UCSD-AML1 (cell line): Measurements from ENCODE around the gene FBXW4.
"Not testable (repeated sequence)": the region's sequence is repeated elsewhere in the genome, so short reads cannot be mapped to it uniquely, and the experiment has no call there.

Experiments
- DNase-seq: peaks from one replicate; lab custom pipeline; 2025; ENCODE audit not compliant: unreplicated experiment; lab: John Stamatoyannopoulos, UW

The FBXW4 gene

GRCh38 chr10:101617824-101618568, 77.0 kb downstream of the FBXW4 start:
- no peak for DNase-seq

- DNase-seq, result no peak
These were observed 77.7 kb downstream of the FBXW4 start for GRCh38 chr10:101617102-101617823.

GRCh38 chr10:101616415-101617101, 78.4 kb downstream of the FBXW4 start:
- no peak for DNase-seq

- no peak for DNase-seq
These were observed 79.3 kb downstream of the FBXW4 start for GRCh38 chr10:101615525-101616116.

- DNase-seq, result no peak
These were observed 80.1 kb downstream of the FBXW4 start for GRCh38 chr10:101614663-101615524.

- no peak for DNase-seq
These were observed 81.3 kb downstream of the FBXW4 start for GRCh38 chr10:101613646-101614045.

- DNase-seq, result no peak
These were observed 82.1 kb downstream of the FBXW4 start for GRCh38 chr10:101612872-101613271.

- DNase-seq, result no peak
These were observed 82.9 kb downstream of the FBXW4 start for GRCh38 chr10:101612086-101612485.

GRCh38 chr10:101611096-101611905, 83.7 kb downstream of the FBXW4 start:
- DNase-seq, result no peak

- no peak for DNase-seq
These were observed 85.5 kb downstream of the FBXW4 start for GRCh38 chr10:101609481-101609880.

- DNase-seq, result no peak
These were observed 87.8 kb downstream of the FBXW4 start for GRCh38 chr10:101607124-101607523.

- peak; percentile 82 for DNase-seq
These were observed 92.1 kb downstream of the FBXW4 start for GRCh38 chr10:101602761-101603398.

GRCh38 chr10:101601541-101601940, 93.4 kb downstream of the FBXW4 start:
- DNase-seq, result no peak

GRCh38 chr10:101597091-101597900, 97.7 kb downstream of the FBXW4 start:
- no peak for DNase-seq

- DNase-seq, result no peak
These were observed 99.2 kb downstream of the FBXW4 start for GRCh38 chr10:101595591-101596433.

GRCh38 chr10:101593331-101593730, 101.6 kb downstream of the FBXW4 start:
- not testable (repeated sequence) for DNase-seq

GRCh38 chr10:101588879-101589278, 106.1 kb downstream of the FBXW4 start:
- no peak for DNase-seq
